Stimulated activated CD4-positive, alpha-beta T cell treated with anti-CD3 and anti-CD28 coated beads, Interleukin-12 subunit alpha, Interleukin-12 subunit beta, amount 100 ng/mL, for 4 hours (primary cell): ENCODE results near the gene FGF22.
"Not testable (repeated sequence)": the region's sequence is repeated elsewhere in the genome, so short reads cannot be mapped to it uniquely, and the experiment has no call there.

ENCODE experiments used
- DNase-seq: peaks from one replicate; pipeline ENCODE4 v3.0.0-alpha.2; 2020

Gene FGF22

DNA sequence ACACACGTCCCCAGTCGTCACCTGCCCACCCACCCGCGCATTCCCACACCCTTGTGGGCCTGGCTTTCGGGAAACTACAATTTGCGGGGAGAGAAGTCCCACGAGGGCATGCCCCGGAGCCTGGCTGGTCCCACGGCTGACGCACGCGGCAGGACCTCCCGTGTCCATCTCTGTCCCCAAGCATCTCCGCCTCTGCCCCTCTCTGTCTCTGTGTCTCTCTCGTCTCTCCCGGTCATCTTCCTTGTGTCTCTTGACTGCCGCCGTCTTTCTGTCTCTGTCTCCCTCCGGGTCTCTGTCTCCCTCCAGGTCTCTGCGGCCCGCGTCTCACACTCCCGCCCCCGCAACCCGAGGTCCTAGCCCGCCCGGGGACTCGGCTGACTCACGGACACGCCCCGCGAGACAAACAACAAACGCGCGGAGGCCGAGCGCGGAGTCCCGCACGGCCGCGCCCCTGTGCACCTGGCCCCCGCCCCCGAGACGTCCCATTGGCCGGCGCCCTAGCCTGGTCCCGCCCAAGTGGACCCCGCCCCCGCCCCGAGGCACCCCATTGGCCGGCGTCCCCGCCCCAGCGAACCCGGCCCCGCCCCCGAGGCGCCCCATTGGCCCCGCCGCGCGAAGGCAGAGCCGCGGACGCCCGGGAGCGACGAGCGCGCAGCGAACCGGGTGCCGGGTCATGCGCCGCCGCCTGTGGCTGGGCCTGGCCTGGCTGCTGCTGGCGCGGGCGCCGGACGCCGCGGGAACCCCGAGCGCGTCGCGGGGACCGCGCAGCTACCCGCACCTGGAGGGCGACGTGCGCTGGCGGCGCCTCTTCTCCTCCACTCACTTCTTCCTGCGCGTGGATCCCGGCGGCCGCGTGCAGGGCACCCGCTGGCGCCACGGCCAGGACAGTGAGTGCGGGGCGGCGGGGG lies at the start of gene FGF22:
TSS of gene FGF22 (plus strand) at position 627 of the 908 bp plus-strand sequence. CDS start at position 674, 47 bp downstream.
- DNase-seq, result peak; percentile 96

DNA sequence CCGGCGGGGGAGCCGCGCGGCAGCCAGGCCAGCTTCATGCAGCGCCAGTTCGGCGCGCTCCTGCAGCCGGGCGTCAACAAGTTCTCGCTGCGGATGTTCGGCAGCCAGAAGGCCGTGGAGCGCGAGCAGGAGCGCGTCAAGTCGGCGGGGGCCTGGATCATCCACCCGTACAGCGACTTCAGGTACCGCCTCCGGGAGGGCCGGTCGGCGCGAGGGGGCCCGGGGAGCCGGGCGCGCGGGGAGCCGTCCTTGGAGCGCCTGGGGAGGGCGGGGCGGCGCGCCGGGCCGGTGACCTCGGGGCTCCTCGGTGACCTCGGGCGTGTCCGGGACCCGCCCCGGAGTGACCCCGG lies 49.3 kb upstream of the FGF22 start:
- DNase-seq, result peak; percentile 15

DNA sequence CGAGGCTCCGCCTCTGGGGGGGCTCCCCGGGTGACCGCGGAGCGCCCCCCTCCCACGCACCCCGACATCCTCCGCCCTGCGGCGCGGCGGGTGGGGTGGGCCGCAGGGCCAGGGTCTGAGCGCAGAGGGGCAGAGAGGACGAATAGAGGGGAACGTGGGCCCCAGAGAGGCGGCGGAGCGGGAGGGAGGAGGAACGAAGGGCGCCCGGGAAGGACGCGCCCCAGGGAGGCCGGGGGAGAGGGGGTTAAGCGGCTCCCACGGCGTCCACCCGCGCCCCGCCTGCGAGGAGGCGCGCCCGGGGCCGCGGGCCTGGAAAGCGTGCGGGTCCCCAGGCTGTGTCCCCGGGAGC lies 49.0 kb upstream of the FGF22 start:
- DNase-seq, result no peak

DNA sequence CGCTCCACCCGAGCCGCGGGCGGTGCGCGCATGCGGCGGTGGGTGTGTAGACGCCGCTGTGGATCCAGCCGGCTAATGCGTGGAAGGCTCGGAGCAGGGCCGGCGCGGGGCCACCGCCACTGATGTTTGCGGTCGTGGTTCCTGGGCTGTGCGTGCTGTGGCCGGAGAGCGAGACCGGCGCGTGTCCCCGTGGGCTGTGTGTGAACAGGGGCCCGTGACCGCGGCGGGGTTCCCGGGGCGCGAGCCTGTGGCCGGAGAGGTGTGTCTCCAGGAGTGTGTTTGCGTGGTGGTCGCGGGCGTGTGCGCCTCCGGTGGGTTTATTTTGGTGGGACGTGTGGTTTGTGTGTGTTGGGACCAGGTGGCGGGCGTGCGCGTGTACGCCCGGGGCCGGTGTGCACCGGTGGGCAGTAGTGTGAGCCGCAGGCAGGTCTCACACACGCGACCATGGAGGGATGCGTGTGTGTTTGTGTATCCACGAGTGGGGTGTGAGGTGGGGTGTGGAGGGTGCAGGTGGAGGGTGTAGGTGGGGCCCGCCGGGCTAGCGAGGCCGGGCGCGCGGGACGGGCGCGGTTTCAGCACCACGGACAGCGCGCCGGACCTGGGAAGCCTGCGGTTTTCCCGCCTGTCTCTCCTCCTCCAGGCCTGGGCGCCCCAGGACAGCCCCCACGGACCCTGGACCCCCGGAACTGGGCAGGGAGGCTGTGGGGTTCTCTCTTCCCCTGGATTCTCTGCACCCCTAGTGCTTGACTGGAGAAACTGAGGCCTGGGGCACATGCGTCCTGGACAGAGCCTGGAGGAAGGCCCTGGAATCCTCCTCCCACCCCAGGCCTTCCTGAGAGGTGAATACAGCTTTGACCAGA lies 48.4 kb upstream of the FGF22 start:
- DNase-seq, result no peak

DNA sequence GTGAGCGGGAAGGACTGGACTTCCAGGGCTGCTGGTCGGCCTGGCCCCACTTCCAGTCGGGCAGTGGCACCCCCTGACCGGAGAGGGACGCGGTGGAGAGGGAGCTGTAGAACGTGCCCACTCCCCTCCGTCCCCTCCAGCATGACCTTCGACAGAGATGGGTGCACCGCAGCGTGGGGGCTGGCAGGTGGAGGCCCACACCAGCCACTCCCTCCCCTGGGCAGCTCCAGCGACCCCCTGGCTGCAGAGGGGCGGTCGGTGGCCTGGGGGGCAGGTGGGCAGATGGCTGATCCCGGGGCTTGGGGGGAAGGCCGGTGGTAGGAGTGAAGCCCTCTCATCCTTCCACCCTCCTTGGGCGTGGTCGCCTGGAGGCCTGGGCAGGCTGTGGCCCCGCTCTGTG lies 47.6 kb upstream of the FGF22 start:
- DNase-seq, result no peak

DNA sequence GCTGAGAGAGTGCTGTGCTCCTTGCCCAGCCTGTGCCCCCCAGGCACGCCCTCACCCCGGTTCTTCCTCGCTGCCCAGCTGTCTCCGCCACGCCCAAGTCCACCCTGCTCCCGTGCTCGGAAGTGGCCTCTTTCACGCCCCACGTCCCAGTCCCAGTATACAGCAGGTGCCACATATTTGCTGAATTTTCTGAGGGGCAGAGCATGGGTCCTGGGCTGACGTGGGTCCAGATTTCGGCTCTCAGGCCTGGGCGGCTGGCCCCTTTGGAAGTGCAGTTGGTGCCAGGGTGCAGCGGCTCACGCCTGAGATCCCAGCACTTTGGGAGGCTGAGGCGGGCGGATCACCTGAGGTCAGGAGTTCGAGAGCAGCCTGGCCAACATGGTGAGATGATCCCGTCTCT lies 46.6 kb upstream of the FGF22 start:
- DNase-seq, result no peak

DNA sequence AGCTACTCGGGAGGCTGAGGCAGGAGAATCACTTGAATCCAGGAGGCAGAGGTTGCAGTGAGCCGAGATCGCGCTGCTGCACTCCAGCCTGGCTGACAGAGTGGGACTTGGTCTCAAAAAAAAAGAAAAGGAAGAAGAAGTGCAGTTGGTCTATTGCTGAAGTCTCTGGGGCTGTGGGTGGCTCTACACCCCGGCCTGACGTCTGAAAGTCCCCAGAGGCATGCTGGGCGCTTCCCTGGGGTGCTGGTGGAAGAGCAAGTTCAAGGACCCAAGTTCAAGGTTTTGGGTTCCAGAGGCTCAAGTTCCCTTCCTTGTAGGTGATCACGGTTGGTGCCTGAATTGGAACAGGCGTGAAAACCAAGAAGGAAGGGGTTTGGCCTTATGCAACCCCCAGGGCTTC lies 46.2 kb upstream of the FGF22 start:
- DNase-seq, result no peak

DNA sequence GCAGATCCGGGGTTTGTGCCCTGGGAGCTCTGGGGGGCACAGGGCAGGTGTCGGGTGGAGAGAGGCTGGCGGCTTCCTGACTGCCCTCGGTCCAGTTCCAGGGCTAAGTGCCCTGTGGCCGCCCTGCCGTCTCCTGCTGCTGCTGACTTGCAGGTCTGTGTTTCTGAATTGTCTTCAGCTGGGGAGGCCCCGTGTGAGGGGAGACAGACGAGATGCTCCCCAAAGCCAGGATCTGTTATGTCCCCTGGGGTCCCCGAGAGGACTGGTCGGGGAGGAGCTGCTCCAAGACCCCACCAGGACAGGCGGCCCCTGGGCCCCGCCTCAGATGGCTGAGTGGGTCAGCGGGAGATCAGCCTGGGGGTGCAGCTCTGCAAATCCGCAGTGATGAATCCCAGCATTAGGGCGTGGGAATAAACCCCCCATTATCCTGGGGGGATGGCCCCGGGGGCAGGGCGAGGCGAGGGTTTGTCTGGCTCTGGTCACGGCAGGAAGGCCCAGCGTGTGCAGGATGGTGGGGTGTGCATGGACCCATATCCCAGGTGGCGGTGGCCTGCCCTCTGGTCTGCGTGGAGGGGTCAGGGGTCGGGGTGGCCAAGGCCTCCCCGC lies 45.3 kb upstream of the FGF22 start:
- no peak for DNase-seq

DNA sequence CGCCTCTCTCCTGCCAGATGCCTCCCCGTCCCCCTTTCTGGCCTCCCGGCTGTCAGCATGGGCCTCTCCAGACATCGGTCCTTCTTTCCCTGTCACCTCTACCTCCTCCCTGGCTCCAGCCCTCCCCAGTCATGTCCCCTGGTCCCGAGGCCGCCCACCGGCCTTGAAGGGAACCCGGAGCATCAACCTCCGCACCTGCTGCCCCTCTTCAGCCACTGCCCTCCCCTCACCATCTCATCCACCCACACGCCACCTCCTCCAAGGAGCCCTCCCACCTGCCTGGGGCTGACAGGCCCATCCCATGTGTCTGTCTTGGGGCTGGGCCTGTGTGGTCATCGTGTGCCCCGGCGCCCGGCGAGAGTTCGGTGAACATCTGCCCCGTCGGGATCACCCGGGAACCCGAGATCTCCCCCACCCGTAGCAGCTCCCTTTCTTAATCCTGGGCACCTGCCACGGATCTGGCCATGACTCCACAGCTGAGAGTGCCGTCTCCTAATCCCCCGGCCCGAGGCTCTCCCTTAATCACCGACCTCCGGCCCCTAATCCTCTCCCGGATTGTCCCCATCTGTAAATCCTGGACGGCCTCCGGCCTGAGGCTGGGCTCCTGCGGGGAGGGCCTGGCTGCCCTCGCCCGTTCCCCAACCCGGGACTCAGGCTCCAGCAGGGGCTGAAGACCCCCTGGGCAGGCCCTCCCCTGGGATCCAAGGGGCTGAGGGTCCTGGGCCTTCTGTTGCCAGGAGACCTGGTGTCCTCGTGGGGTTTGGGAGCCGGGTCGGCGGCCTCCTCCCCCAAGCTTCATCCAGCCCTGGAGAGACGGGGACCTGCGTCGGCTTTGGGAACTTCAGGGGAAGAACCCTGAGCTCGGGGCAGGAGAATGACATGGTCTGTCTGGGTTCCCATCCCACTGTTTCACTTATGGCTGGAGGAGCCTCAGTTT lies 44.1 kb upstream of the FGF22 start:
- no peak for DNase-seq

DNA sequence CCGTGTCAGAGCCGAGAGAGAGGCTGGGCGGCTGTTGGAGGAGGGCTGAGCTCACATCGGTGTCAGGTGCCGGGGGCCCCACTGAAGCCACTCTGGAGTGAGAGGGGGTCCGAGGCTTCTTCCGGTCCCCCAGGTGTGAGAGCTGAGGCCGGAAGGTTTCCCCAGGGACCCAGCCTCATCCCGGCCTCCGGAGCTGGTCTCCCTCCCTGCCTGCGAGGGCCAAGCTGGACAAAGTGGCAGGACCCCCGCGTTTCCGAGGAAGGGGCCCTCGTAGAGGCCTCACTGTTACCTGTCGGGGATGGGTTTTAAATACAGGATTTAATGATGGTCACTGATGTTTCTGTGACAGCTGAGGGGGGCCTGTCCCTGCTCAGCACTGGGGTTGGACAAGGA lies 43.4 kb upstream of the FGF22 start:
- DNase-seq, result no peak

DNA sequence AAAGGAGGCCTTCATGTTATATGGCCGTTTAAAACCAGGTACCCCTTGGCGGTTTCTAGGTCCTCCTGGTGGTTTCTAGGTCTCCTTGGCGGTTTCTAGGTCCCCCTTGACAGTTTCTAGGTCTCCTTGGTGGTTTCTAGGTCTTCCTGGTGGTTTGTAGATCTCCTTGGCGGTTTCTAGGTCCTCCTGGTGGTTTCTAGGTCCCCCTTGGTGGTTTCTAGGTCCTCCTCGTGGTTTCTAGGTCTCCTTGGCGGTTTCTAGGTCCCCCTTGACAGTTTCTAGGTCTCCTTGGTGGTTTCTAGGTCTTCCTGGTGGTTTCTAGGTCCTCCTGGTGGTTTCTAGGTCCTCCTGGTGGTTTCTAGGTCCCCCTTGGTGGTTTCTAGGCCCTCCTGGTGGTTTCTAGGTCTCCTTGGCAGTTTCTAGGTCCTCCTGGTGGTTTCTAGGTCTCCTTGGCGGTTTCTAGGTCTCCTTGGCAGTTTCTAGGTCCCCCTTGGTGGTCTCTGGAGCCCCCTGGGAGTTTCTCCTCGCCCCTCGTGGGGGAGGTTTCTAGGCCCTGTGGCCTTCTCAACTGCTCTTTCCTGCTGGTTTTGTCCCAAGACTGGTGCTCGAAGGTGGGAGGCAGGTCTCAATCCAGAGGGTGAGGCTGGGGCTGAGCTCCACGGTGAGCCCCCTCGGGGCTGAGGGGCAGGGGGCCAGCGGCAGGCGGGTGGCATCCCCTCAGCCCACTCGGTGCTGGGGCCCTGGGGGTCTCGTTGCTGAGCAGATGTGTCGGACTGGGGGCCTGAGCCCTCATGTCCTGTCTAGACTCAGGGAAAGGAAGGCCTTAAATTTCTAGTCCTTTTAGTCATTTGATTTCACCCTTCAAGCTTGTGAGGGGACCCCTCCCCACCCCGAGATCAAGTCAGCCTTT lies 42.0 kb upstream of the FGF22 start:
- no peak for DNase-seq

DNA sequence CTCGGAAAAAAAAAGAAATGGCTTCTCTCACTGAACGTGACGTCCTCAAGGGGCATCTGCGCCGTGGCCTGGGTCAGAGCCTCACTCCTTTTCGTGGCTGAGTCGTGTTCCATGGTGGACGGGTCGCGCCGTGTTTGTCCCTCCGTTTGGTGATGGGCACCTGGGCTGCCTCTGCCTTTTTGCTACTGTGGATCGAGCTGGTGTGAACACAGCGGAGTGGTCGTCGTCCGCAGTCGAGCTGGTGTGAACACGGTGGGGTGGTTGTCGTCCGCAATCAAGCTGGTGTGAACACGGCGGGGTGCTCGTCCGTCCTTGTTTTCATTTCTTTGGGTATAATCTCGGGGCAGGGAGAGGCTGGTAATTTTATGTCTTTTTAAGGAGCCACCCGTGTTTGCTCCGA lies 38.4 kb upstream of the FGF22 start:
- no peak for DNase-seq

DNA sequence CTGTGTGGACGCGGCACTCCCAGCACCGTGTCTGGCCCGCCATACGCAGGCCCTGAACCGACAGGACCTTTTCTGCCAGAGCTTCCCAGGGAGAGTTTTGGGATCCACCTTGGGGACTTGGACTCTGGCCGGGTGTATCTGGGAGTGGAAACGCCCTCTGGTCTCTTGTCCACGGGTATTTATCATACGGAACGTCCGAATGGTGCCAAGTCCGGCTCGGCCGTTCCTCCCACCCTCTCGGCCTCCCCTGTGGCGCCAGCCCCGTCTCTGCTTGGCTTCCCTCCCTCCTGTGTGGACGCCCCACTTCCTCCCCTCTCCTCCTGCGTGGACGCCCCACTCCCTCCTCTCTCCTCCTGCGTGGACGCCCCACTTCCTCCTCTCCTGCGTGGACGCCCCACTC lies 37.9 kb upstream of the FGF22 start:
- DNase-seq, result no peak

DNA sequence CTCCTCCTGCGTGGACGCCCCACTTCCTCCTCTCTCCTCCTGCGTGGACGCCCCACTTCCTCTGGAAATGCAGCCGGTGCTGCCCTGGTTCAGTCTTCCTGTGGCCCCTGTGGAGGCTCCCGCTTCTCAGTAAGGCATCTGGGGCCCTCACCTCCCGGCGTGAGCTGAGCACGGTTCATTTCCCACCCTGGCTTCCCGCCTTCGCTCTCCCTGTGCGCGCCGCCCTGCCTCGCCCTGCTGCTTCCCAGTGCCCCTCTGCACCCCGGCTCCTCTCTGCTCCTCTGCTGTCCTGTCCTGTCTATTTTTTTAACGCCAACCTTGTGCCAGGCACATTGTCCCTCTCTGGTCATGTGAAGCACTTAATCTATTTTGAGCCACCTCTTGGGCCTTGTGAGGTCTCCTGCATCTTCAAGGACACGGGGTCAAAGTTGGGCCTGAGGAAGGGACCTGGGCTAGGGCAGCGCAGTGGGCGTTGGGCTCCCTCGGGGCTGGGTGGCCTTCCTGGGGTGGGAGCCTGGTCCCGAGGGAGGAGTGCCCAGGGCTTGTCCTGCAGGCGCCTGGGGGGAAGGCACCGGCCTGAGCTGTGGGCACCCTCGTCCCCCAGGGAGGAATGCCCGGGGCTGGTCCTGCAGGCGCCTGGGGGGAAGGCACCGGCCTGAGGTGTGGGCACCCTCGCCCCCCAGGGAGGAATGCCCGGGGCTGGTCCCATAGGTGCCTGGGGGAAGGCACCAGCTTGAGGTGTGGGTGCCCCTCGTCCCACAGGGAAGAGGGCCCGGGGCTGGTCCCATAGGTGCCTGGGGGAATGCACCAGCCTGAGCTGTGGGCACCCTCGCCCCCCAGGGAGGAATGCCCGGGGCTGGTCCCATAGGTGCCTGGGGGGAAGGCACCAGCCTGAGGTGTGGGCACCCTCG lies 37.0 kb upstream of the FGF22 start:
- DNase-seq, result no peak

DNA sequence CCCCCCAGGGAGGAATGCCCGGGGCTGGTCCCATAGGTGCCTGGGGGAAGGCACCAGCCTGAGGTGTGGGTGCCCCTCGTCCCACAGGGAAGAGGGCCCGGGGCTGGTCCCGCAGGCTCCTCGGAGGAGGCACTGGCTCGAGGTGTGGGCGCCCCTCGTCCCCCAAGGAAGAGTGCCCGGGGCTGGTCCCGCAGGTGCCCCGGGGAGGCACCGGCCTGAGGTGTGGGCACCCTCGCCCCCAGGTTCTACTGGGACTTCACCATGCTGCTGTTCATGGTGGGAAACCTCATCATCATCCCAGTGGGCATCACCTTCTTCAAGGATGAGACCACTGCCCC lies 36.4 kb upstream of the FGF22 start:
- DNase-seq, result not testable (repeated sequence)

DNA sequence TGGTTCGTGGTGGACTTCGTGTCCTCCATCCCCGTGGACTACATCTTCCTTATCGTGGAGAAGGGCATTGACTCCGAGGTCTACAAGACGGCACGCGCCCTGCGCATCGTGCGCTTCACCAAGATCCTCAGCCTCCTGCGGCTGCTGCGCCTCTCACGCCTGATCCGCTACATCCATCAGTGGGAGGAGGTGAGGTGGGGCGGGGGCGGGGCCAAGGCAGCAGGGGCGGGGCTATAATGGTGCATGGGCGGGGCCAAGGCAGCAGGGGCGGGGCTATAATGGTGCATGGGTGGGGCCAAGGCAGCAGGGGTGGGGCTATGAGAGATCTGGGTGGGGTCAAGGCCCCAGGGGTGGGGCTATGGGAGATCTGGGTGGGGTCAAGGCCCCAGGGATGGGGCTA lies 35.9 kb upstream of the FGF22 start:
- not testable (repeated sequence) for DNase-seq

DNA sequence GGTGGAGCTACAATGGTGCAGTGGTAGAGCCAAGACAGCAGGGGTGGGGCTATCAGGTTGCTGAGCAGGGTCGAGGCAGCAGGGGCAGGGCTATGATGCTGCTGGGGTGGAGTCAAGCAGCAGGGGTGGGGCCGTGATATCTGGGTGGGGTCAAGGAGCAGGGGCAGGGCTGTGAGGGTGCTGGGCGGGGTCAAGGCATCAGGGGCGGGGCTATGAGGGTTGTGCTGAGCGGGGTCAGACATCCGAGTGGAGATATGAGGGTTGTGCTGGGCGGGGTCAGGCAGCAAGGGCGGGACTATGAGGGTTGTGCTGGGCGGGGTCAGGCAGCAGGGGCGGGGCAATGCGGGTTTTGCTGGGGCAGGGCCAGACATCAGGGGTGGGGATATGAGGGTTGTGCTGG lies 35.3 kb upstream of the FGF22 start:
- DNase-seq, result no peak

DNA sequence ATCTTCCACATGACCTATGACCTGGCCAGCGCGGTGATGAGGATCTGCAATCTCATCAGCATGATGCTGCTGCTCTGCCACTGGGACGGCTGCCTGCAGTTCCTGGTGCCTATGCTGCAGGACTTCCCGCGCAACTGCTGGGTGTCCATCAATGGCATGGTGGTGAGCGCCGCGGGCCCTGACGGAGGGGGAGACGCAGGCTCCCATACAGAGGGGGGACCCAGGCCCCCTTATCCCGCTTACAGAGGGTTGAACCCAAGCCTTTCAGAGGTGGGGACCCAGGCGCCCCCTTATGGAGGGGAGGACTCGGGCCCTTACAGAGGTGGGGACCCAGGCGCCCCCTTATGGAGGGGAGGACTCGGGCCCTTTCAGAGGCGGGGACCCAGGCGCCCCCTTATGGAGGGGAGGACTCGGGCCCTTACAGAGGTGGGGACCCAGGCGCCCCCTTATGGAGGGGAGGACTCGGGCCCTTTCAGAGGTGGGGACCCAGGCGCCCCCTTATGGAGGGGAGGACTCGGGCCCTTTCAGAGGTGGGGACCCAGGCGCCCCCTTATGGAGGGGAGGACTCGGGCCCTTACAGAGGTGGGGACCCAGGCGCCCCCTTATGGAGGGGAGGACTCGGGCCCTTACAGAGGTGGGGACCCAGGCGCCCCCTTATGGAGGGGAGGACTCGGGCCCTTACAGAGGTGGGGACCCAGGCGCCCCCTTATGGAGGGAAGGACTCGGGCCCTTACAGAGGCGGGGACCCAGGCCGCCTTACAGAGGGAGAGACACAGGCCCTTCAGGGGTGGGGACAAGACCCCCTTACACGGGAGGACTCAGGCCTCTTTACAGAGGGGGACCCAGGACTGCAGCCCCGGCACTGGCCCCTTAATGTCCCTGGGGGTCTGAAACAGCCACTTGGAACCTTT lies 34.4 kb upstream of the FGF22 start:
- DNase-seq, result not testable (repeated sequence)
